Measurements from ENCODE around the gene LRRC56.

DNA sequence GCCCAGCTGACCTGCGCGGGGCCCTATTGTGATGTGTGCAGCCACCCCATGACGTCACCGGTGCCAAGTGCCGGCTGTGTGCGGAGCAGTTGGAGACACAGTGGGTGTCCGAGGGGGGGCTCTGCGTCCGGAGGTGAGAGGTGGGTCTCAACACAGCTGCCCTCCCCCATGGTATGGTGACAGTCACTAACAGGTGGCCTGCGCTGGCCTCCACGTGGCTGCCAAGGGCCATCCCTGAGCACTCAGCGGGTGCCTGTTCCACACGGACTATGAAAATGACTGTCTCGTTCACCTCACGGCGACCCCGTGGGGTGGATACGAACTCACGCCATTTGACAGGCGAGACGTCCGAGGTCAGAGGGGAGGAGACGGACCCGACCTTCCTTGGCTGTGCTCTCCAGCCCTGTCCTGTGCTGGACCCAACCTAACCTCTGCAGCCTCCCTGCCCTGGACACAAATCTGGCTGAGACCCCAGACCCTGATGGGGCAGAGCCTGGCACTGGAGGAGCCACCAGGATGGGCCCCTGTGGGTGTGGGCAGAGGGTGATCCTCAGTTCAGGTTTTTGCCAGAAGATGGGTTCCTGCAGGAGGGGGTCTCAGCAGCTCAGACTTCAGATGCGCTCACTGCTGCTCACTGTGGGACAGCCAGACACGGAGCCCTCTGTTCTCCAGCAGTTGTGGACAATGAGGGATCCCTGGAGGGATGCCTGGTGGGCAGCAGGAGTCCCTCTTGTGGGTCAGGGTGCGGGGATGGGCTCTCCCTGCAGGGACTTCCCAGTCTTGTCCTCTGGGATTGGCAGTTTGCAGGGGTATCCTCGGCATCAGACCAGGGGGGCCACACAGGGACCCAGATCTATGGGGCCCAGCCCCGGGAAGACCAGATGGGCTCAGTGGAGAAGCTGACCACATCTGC, 8.3 kb upstream of the LRRC56 start:
- TF ChIP-seq CTCF (IDR thresholded peaks at IDR 0.05) (no peak), EZH2 (IDR thresholded peaks at IDR 0.05; ENCODE audit: borderline replicate concordance, insufficient read depth, low read depth, low read length, poor library complexity, severe bottlenecking) (no peak)

All from B cell (primary cell).